ENCODE results near the gene IL19.

The IL19 gene

DNA sequence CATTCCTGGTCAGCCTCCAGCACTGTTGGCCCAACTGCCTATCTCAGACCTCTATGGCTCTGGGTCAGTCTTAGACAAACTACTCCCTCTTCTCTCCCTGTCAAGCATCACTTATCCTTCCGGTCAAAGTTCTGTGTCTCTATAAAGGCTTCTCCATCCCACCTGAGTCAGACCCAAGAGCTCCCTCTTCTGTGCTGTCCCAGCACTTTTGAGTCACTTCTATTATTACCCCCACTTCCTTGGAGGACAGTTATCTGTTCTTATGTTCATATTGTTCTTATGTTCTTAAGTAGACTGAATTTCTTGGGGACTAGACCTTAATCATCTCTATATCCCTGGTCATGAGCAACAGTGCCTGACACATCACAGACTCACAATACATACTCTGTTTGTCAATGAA is 30.9 kb downstream of the IL19 start:
- Histone ChIP-seq H3K4me2 (ENCODE audit: insufficient read depth, low read length) (no peak overlapping the region), H3K36me3 (ENCODE audit: insufficient read depth, low read length) (no peaks in the 10 kb centered on the region), H3K9me3 (ENCODE audit: insufficient read depth, low read length, severe bottlenecking) (no peaks in the 10 kb centered on the region), H3K9ac (ENCODE audit: low read depth, low read length) (no peak overlapping the region), H4K20me1 (ENCODE audit: insufficient read depth, low read length) (no peaks in the 10 kb centered on the region), H3K27me3 (ENCODE audit: insufficient read depth, low read length, poor library complexity) (no peaks in the 10 kb centered on the region), H3K27ac (ENCODE audit: low read length) (no peak overlapping the region), H3K4me1 (ENCODE audit: insufficient read depth, low read length) (peaks cover 22% of the 10 kb centered on the region), H2AFZ (ENCODE audit: low read depth, low read length) (no peak overlapping the region), H3K4me3 (ENCODE audit: low read depth in 1 of 2, low read length in 2 of 2) (no peak overlapping the region), H3K79me2 (ENCODE audit: insufficient read depth, low read length) (no peaks in the 10 kb centered on the region)
- ATAC-seq (ENCODE audit: insufficient read depth, low read depth): no peak
- no peak for DNase-seq
- TF ChIP-seq, protein P1, sequence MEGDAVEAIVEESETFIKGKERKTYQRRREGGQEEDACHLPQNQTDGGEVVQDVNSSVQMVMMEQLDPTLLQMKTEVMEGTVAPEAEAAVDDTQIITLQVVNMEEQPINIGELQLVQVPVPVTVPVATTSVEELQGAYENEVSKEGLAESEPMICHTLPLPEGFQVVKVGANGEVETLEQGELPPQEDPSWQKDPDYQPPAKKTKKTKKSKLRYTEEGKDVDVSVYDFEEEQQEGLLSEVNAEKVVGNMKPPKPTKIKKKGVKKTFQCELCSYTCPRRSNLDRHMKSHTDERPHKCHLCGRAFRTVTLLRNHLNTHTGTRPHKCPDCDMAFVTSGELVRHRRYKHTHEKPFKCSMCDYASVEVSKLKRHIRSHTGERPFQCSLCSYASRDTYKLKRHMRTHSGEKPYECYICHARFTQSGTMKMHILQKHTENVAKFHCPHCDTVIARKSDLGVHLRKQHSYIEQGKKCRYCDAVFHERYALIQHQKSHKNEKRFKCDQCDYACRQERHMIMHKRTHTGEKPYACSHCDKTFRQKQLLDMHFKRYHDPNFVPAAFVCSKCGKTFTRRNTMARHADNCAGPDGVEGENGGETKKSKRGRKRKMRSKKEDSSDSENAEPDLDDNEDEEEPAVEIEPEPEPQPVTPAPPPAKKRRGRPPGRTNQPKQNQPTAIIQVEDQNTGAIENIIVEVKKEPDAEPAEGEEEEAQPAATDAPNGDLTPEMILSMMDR (IDR thresholded peaks at IDR 0.05; ENCODE audit: borderline replicate concordance, extremely low read depth, low read length, poor library complexity, severe bottlenecking): no peak
- TF ChIP-seq EZH2 (IDR thresholded peaks at IDR 0.05; ENCODE audit: borderline replicate concordance, low read depth, low read length, severe bottlenecking): no peak

DNA sequence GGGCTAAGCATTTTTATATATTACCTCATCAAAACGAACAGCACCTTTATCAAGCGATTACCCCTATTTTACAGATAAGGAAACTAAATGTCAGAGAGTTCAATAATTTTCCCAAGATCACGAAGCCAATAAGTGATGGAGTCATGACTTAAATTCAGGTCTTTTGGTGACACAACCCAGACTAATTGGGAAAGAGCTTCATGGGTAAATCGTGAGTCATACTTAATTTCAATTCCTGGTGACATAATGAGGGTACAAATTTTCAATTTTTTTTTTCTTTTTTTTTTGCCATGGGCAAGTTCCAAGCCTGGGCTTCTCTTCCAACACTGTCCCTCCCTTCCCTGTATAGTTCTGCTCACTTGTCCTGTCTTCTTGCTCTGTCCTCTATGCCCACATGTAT is 31.8 kb downstream of the IL19 start:
- peaks cover 22% of the 10 kb centered on the region for H3K4me1 ChIP-seq (ENCODE audit: insufficient read depth, low read length)
- DNase-seq (no peak), ATAC-seq (ENCODE audit: insufficient read depth, low read depth) (no peak)
- H3K79me2 ChIP-seq (ENCODE audit: insufficient read depth, low read length): no peaks in the 10 kb centered on the region
- no peak for TF ChIP-seq EZH2 (IDR thresholded peaks at IDR 0.05; ENCODE audit: borderline replicate concordance, low read depth, low read length, severe bottlenecking)
- H3K9ac ChIP-seq (ENCODE audit: low read depth, low read length): no peak overlapping the region
- no peak overlapping the region for H3K4me2 ChIP-seq (ENCODE audit: insufficient read depth, low read length)
- H4K20me1 ChIP-seq (ENCODE audit: insufficient read depth, low read length): no peaks in the 10 kb centered on the region
- H3K27ac ChIP-seq (ENCODE audit: low read length): no peak overlapping the region
- H3K4me3 ChIP-seq (ENCODE audit: low read depth in 1 of 2, low read length in 2 of 2): no peak overlapping the region
- H3K36me3 ChIP-seq (ENCODE audit: insufficient read depth, low read length): no peaks in the 10 kb centered on the region
- H2AFZ ChIP-seq (ENCODE audit: low read depth, low read length): no peak overlapping the region
- H3K9me3 ChIP-seq (ENCODE audit: insufficient read depth, low read length, severe bottlenecking): no peaks in the 10 kb centered on the region
- H3K27me3 ChIP-seq (ENCODE audit: insufficient read depth, low read length, poor library complexity): no peaks in the 10 kb centered on the region

DNA sequence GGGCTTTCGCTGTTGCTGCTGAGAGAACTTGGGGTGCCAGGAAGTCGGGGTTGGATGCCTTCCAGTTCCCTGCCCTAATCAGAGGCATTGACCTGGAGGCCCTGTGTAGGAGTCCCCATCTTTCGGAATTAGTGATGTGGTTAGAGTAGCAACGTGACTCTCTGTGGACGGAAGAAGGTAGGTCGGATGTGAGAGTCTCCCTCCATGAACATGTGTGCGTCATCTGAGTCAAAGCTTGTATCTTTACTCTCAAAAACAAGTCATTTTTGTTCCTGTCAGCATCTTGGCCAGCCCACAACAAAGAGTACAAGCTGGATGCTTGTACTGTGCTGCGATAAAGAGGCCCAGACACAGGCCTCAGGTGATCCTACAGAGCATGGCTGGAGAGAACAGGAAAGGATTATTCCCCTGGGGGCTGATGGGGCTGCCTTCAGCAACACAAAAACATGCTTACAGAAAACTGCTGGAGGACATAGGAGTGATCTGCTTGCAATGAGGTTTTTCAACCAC is 32.7 kb downstream of the IL19 start:
- Histone ChIP-seq H2AFZ (ENCODE audit: low read depth, low read length) (no peak overlapping the region), H3K4me2 (ENCODE audit: insufficient read depth, low read length) (peak overlapping the region; percentile 14; the same call in 1 of the 2 replicates), H3K9me3 (ENCODE audit: insufficient read depth, low read length, severe bottlenecking) (no peaks in the 10 kb centered on the region), H3K36me3 (ENCODE audit: insufficient read depth, low read length) (no peaks in the 10 kb centered on the region), H3K27ac (ENCODE audit: low read length) (peak overlapping the region; percentile 58; the same call in 1 of the 2 replicates), H3K27me3 (ENCODE audit: insufficient read depth, low read length, poor library complexity) (no peaks in the 10 kb centered on the region), H4K20me1 (ENCODE audit: insufficient read depth, low read length) (no peaks in the 10 kb centered on the region), H3K4me1 (ENCODE audit: insufficient read depth, low read length) (peaks cover 22% of the 10 kb centered on the region), H3K79me2 (ENCODE audit: insufficient read depth, low read length) (no peaks in the 10 kb centered on the region), H3K4me3 (ENCODE audit: low read depth in 1 of 2, low read length in 2 of 2) (no peak overlapping the region), H3K9ac (ENCODE audit: low read depth, low read length) (peak overlapping the region; percentile 8; the same call in 1 of the 2 replicates)
- DNase-seq (peak; percentile 74), ATAC-seq (ENCODE audit: insufficient read depth, low read depth) (peak; percentile 96)
- TF ChIP-seq, protein P1 (IDR thresholded peaks at IDR 0.05; ENCODE audit: borderline replicate concordance, extremely low read depth, low read length, poor library complexity, severe bottlenecking): no peak
- TF ChIP-seq EZH2 (IDR thresholded peaks at IDR 0.05; ENCODE audit: borderline replicate concordance, low read depth, low read length, severe bottlenecking): no peak

DNA sequence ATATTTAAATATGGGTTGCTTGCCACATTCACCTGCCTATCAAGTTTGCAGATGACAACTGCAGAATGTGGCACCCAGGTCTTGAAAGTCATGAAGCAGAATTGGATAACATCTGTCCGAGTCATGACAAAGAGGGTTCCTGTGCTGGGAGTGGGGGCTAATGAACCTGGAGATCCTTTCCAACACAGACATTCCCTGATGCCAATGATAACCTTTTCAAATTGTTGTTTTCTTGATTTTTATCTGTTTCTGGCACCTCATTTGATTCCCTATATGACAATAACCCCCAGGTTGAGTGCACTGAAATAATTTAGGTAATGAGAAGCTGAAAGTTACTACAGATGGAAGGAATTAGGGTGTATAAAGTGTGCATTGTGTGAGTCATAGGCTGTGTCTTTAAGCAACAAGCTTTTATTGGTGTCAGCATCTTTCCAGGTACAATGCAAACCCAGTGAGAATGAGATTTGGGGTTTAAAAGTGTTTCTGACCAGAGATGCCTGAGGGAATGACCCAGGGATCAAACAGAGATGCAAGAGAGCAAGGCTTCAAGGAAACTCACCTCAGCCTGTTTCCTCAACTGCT is 33.7 kb downstream of the IL19 start:
- Histone ChIP-seq H4K20me1 (ENCODE audit: insufficient read depth, low read length) (no peaks in the 10 kb centered on the region), H3K4me2 (ENCODE audit: insufficient read depth, low read length) (no peak overlapping the region), H3K27me3 (ENCODE audit: insufficient read depth, low read length, poor library complexity) (no peaks in the 10 kb centered on the region), H3K79me2 (ENCODE audit: insufficient read depth, low read length) (no peaks in the 10 kb centered on the region), H3K9ac (ENCODE audit: low read depth, low read length) (no peak overlapping the region; the same call in 1 of the 2 replicates), H3K4me3 (ENCODE audit: low read depth in 1 of 2, low read length in 2 of 2) (no peak overlapping the region), H3K9me3 (ENCODE audit: insufficient read depth, low read length, severe bottlenecking) (no peaks in the 10 kb centered on the region), H2AFZ (ENCODE audit: low read depth, low read length) (no peak overlapping the region), H3K36me3 (ENCODE audit: insufficient read depth, low read length) (no peaks in the 10 kb centered on the region), H3K27ac (ENCODE audit: low read length) (peak overlapping the region; percentile 58), H3K4me1 (ENCODE audit: insufficient read depth, low read length) (peaks cover 22% of the 10 kb centered on the region)
- TF ChIP-seq, protein P1 (IDR thresholded peaks at IDR 0.05; ENCODE audit: borderline replicate concordance, extremely low read depth, low read length, poor library complexity, severe bottlenecking): no peak
- TF ChIP-seq EZH2 (IDR thresholded peaks at IDR 0.05; ENCODE audit: borderline replicate concordance, low read depth, low read length, severe bottlenecking): no peak
- no peak for DNase-seq
- no peak for ATAC-seq (ENCODE audit: insufficient read depth, low read depth)
